Liver (tissue), 9 donors: Measurements from ENCODE around the gene IL9. TPM values are rescaled to one million over a fixed set of nuclear protein-coding genes. Genes with fewer than 3 reads are reported as not detected.
A peak's percentile ranks its signal among the peaks of the same experiment; 100 is the strongest.

Source experiments
- DNase-seq: peaks from one replicate; pipeline ENCODE4 v3.0.0-alpha.2; 2017; ENCODE audit warnings: low spot score
- H3K27ac ChIP-seq, 2 donors: one replicate each; pipeline ENCODE4 v1.7.0; 2013; ENCODE audit warnings: inconsistent platforms in 2 of 2, low read length in 2 of 2, control low read depth in 1 of 2, low read depth in 1 of 2, mild to moderate bottlenecking in 1 of 2
- H3K27me3 ChIP-seq, 4 donors: one replicate each; pipeline versions ENCODE4 v1.6.1 to v1.7.0; 2013; ENCODE audit warnings: low read length in 3 of 4, inconsistent platforms in 1 of 4, mild to moderate bottlenecking in 1 of 4, moderate library complexity in 1 of 4; ENCODE audit not compliant: control insufficient read depth in 4 of 4, insufficient read depth in 4 of 4
- H3K36me3 ChIP-seq, 4 donors: one replicate each; pipeline versions ENCODE4 v1.6.1 to v1.7.0; 2013; ENCODE audit warnings: low read length in 3 of 4, mild to moderate bottlenecking in 3 of 4, low read depth in 1 of 4, moderate library complexity in 1 of 4; ENCODE audit not compliant: control insufficient read depth in 4 of 4, insufficient read depth in 3 of 4
- H3K4me1 ChIP-seq, 4 donors: one replicate each; pipeline versions ENCODE4 v1.6.1 to v1.7.0; 2013; ENCODE audit warnings: low read length in 3 of 4, mild to moderate bottlenecking in 3 of 4, moderate library complexity in 1 of 4; ENCODE audit not compliant: control insufficient read depth in 4 of 4, insufficient read depth in 4 of 4
- H3K4me3 ChIP-seq, 3 donors: one replicate each; pipeline versions ENCODE4 v1.6.1 to v1.7.0; 2013; ENCODE audit warnings: low read length in 3 of 3, control low read depth in 1 of 3, low read depth in 1 of 3, mild to moderate bottlenecking in 1 of 3
- H3K9ac ChIP-seq, 2 donors: one replicate each; pipeline ENCODE4 v1.7.0; 2013; ENCODE audit warnings: low read length in 2 of 2, mild to moderate bottlenecking in 2 of 2, moderate library complexity in 2 of 2, control low read depth in 1 of 2, low read depth in 1 of 2
- H3K9me3 ChIP-seq, 4 donors: one replicate each; pipeline versions ENCODE4 v1.6.1 to v1.7.0; 2013; ENCODE audit warnings: low read length in 3 of 4; ENCODE audit not compliant: control insufficient read depth in 4 of 4
- ATF3 ChIP-seq: IDR thresholded peaks from 2 replicates; pipeline ENCODE4 v1.6.1; 2016; ENCODE audit warnings: antibody characterized with exemption
- CTCF ChIP-seq: fragments of 150-350 bp; IDR thresholded peaks from 2 replicates; pipeline ENCODE4 v1.5.1; 2017; ENCODE audit warnings: improper control_type of control experiment, low read depth, low read length; ENCODE audit not compliant: missing input control
- EGR1 ChIP-seq, 2 donors: IDR thresholded peaks; 2 replicates each; pipeline ENCODE4 v1.6.1; 2016 to 2018; ENCODE audit warnings: antibody characterized with exemption in 2 of 2, low read depth in 2 of 2
- FOXA1 ChIP-seq: IDR thresholded peaks from 2 replicates; pipeline ENCODE4 v1.6.1; 2016; ENCODE audit warnings: antibody characterized with exemption
- FOXA2 ChIP-seq: IDR thresholded peaks from 2 replicates; pipeline ENCODE4 v1.6.1; 2016; ENCODE audit warnings: antibody characterized with exemption
- GABPA ChIP-seq, 2 donors: IDR thresholded peaks in 1 of 2; conservative IDR thresholded peaks in 1 of 2; 2 replicates each; pipeline ENCODE4 v1.6.1; 2016; ENCODE audit warnings: antibody characterized with exemption in 2 of 2, mild to moderate bottlenecking in 1 of 2, moderate library complexity in 1 of 2
- HNF4A ChIP-seq, 2 donors: conservative IDR thresholded peaks; 2 replicates each; pipeline ENCODE4 v1.6.1; 2016; ENCODE audit warnings: antibody characterized with exemption in 2 of 2, mild to moderate bottlenecking in 2 of 2
- HNF4G ChIP-seq: IDR thresholded peaks from 2 replicates; pipeline ENCODE4 v1.6.1; 2016; ENCODE audit warnings: antibody characterized with exemption
- JUND ChIP-seq, 2 donors: IDR thresholded peaks; 2 replicates each; pipeline ENCODE4 v1.6.1; 2016; ENCODE audit warnings: antibody characterized with exemption in 2 of 2
- MAX ChIP-seq: IDR thresholded peaks from 2 replicates; pipeline ENCODE4 v1.6.1; 2016; ENCODE audit warnings: antibody characterized with exemption
- NR2F2 ChIP-seq: IDR thresholded peaks from 2 replicates; pipeline ENCODE4 v1.6.1; 2016; ENCODE audit warnings: antibody characterized with exemption
- RAD21 ChIP-seq, 2 donors: IDR thresholded peaks; 2 replicates each; pipeline ENCODE4 v1.6.1; 2016; ENCODE audit warnings: antibody characterized with exemption in 2 of 2, mild to moderate bottlenecking in 2 of 2
- REST ChIP-seq: IDR thresholded peaks from 2 replicates; pipeline ENCODE4 v1.6.1; 2016; ENCODE audit warnings: antibody characterized with exemption, mild to moderate bottlenecking
- RXRA ChIP-seq, 2 donors: IDR thresholded peaks; 2 replicates each; pipeline ENCODE4 v1.6.1; 2017 to 2018; ENCODE audit warnings: antibody characterized with exemption in 2 of 2, mild to moderate bottlenecking in 1 of 2
- SP1 ChIP-seq: IDR thresholded peaks from 2 replicates; pipeline ENCODE4 v1.6.1; 2018; ENCODE audit warnings: antibody characterized with exemption, mild to moderate bottlenecking
- TAF1 ChIP-seq: conservative IDR thresholded peaks from 2 replicates; pipeline ENCODE4 v1.6.1; 2016; ENCODE audit warnings: antibody characterized with exemption, mild to moderate bottlenecking
- YY1 ChIP-seq: IDR thresholded peaks from 2 replicates; pipeline ENCODE4 v1.6.1; 2016; ENCODE audit warnings: antibody characterized with exemption, mild to moderate bottlenecking
- ZBTB33 ChIP-seq: IDR thresholded peaks from 2 replicates; pipeline ENCODE4 v1.6.1; 2016; ENCODE audit warnings: antibody characterized with exemption
- polyA plus RNA-seq, 2 donors: library from polyadenylated mRNA; stranded (reverse) in 1 of 2; unstranded in 1 of 2; fragments of 200-250 nt in 1 of 2; fragments of >200 nt in 1 of 2; fragmentation: Nextera tagmentation in 1 of 2; extraction: Ambion mirVana in 1 of 2; gene quantifications; one replicate each; pipeline versions ENCODE4 v1.2.1 to v1.2.3, GENCODE V29; 2013 to 2015
- total RNA-seq, 2 donors: library from RNA; depleted of rRNA; stranded (reverse); fragments of >200 nt; gene quantifications; one replicate each; pipeline ENCODE4 v1.2.3, GENCODE V29; 2014
- donor health status: healthy.
- donor health status: healthy.
- donor health status: healthy.
- donor health status: healthy.
- donor health status: healthy.

Gene IL9
- total and polyA plus RNA-seq, 4 donors, result not detected

- TF ChIP-seq REST (no peak), HNF4G (peak; percentile 77), GABPA (IDR thresholded peaks at IDR 0.05 in 1 of 2, conservative IDR thresholded peaks at IDR 0.05 in 1 of 2) (no peak), NR2F2 (no peak), EGR1 (IDR thresholded peaks at IDR 0.05; ENCODE audit: low read depth in 2 of 2) (no peak)
Measured at GRCh38 chr5:135944967-135945560, 49.4 kb upstream of the IL9 start (continued).

GRCh38 chr5:135944564-135944963 is 48.9 kb upstream of the IL9 start:
- DNase-seq, result no peak
- Histone ChIP-seq H3K4me3 (no peak overlapping the region), H3K36me3 (peaks cover 0 to 21% (median 14%) of the 10 kb centered on the region in 4 donors), H3K4me1 (peaks cover 0 to 5% (median 0%) of the 10 kb centered on the region in 4 donors), H3K9ac (no peak overlapping the region), H3K27me3 (no peaks in the 10 kb centered on the region), H3K9me3 (no peaks in the 10 kb centered on the region), H3K27ac (no peak overlapping the region)
- TF ChIP-seq HNF4A (conservative IDR thresholded peaks at IDR 0.05) (no peak), ZBTB33 (no peak), NR2F2 (no peak), RAD21 (IDR thresholded peaks at IDR 0.05) (no peak), RXRA (IDR thresholded peaks at IDR 0.05) (no peak), REST (no peak), CTCF (no peak), GABPA (IDR thresholded peaks at IDR 0.05 in 1 of 2, conservative IDR thresholded peaks at IDR 0.05 in 1 of 2) (no peak), ATF3 (no peak), TAF1 (no peak), FOXA1 (no peak), MAX (no peak), JUND (IDR thresholded peaks at IDR 0.05) (no peak), SP1 (no peak), HNF4G (no peak), FOXA2 (no peak), YY1 (no peak), EGR1 (IDR thresholded peaks at IDR 0.05; ENCODE audit: low read depth in 2 of 2) (no peak)
